ENCODE data around the gene PLAC8.

DNA sequence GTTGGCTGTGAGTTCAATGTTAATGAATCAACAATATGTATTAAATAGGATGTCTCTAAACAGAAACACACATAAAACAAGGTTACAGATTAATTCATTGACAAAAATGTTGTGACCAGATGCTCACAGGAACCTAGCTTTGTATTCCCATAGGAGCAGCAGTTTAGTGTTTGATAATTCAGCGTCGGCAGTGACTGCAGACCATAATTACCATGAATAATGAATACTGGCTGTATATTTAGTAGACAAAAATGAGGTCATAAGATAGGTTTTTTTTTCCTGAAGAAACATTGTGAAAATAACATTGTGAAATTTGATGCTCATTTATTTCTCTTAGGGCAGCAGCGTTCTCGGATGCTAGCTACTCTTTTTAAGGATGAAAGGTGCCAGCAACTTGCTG, 51.8 kb downstream of the PLAC8 start:
- TF ChIP-seq POLR2A (IDR thresholded peaks at IDR 0.05) (no peak), POLR2AphosphoS5 (IDR thresholded peaks at IDR 0.05; ENCODE audit: insufficient read depth in 1 of 2, low read depth in 1 of 2) (no peak)
- TF ChIP-seq, protein P1, sequence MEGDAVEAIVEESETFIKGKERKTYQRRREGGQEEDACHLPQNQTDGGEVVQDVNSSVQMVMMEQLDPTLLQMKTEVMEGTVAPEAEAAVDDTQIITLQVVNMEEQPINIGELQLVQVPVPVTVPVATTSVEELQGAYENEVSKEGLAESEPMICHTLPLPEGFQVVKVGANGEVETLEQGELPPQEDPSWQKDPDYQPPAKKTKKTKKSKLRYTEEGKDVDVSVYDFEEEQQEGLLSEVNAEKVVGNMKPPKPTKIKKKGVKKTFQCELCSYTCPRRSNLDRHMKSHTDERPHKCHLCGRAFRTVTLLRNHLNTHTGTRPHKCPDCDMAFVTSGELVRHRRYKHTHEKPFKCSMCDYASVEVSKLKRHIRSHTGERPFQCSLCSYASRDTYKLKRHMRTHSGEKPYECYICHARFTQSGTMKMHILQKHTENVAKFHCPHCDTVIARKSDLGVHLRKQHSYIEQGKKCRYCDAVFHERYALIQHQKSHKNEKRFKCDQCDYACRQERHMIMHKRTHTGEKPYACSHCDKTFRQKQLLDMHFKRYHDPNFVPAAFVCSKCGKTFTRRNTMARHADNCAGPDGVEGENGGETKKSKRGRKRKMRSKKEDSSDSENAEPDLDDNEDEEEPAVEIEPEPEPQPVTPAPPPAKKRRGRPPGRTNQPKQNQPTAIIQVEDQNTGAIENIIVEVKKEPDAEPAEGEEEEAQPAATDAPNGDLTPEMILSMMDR (IDR thresholded peaks at IDR 0.05): no peak
